Vagina (tissue), 2 donors: ENCODE results near the gene MYL11.

Source experiments
- CTCF ChIP-seq, 3 experiments: fragments of 450-650 bp in 2 of 3; fragments of 200-600 bp in 1 of 3; sonication (generic) in 1 of 3; IDR thresholded peaks; one replicate each; pipeline ENCODE4 v1.5.1; 2017 to 2019; ENCODE audit warnings: antibody characterized with exemption in 3 of 3, mild to moderate bottlenecking in 2 of 3, moderate library complexity in 2 of 3
- POLR2A ChIP-seq, 2 donors: fragments of 450-650 bp; IDR thresholded peaks; one replicate each; pipeline ENCODE4 v1.6.1; 2017; ENCODE audit warnings: antibody characterized with exemption in 2 of 2, mild to moderate bottlenecking in 2 of 2, moderate library complexity in 2 of 2
- POLR2AphosphoS5 ChIP-seq, 2 donors: sonication (generic); formaldehyde crosslinking; IDR thresholded peaks; one replicate each; pipeline ENCODE4 v1.9.0; 2017; ENCODE audit warnings: antibody characterized with exemption in 2 of 2, mild to moderate bottlenecking in 2 of 2, low read depth in 1 of 2; ENCODE audit not compliant: insufficient read depth in 1 of 2

GRCh38 chr16:30367349-30368009 is 7.1 kb upstream of the MYL11 start:
- TF ChIP-seq POLR2AphosphoS5 (IDR thresholded peaks at IDR 0.05; ENCODE audit: insufficient read depth in 1 of 2, low read depth in 1 of 2) = no peak
- TF ChIP-seq CTCF (IDR thresholded peaks at IDR 0.05) = no peak
- no peak for TF ChIP-seq POLR2A (IDR thresholded peaks at IDR 0.05)
